Common myeloid progenitor, CD34-positive (primary cell): ENCODE measurements around the gene ARHGAP27.

Source experiments
- CTCF ChIA-PET: fragments of 350-600 bp; sonication (Branson Sonifier 250); formaldehyde crosslinking; loops from one replicate; lab custom pipeline; 2021; ENCODE audit warnings: antibody characterized with exemption; lab: Charles Lee
- POLR2A ChIA-PET: fragments of 350-600 bp; sonication (Branson Sonifier 250); formaldehyde crosslinking; loops from one replicate; lab custom pipeline; 2021; ENCODE audit warnings: antibody characterized with exemption; lab: Charles Lee
- DNase-seq, 3 donors: peaks; one replicate each; pipeline versions ENCODE4 v3.0.0 to v3.0.0-alpha.2; 2013
- H3K27ac ChIP-seq, 2 experiments: 1 replicate in 1 of 2; 2 replicates in 1 of 2; pipeline ENCODE4 v1.7.0; 2013; ENCODE audit warnings: inconsistent platforms in 2 of 2, low read length in 2 of 2, mild to moderate bottlenecking in 2 of 2, low read depth in 1 of 2, moderate library complexity in 1 of 2; ENCODE audit not compliant: severe bottlenecking in 2 of 2, insufficient read depth in 1 of 2, poor library complexity in 1 of 2
- H3K27me3 ChIP-seq, 5 experiments: replicated peaks in 2 of 5; 1 replicate in 3 of 5; 2 replicates in 2 of 5; pipeline versions ENCODE4 v1.6.1 to v1.7.0; 2013; ENCODE audit warnings: low read length in 4 of 5, mild to moderate bottlenecking in 2 of 5, moderate library complexity in 2 of 5, inconsistent platforms in 1 of 5; ENCODE audit not compliant: insufficient read depth in 5 of 5, control insufficient read depth in 4 of 5
- H3K36me3 ChIP-seq, 4 experiments: 1 replicate in 2 of 4; 2 replicates in 2 of 4; pipeline versions ENCODE4 v1.6.1 to v1.7.0; 2013; ENCODE audit warnings: low read length in 3 of 4, control low read depth in 1 of 4, mild to moderate bottlenecking in 1 of 4; ENCODE audit not compliant: control insufficient read depth in 4 of 4, insufficient read depth in 4 of 4
- H3K4me1 ChIP-seq, 4 experiments: 1 replicate in 3 of 4; 2 replicates in 1 of 4; pipeline versions ENCODE4 v1.6.1 to v1.7.1; 2013; ENCODE audit warnings: low read length in 3 of 4, mild to moderate bottlenecking in 3 of 4, control low read depth in 1 of 4, inconsistent platforms in 1 of 4, moderate library complexity in 1 of 4; ENCODE audit not compliant: control insufficient read depth in 4 of 4, insufficient read depth in 4 of 4; ENCODE audit errors: control extremely low read depth in 1 of 4
- H3K4me3 ChIP-seq, 7 experiments: 1 replicate in 4 of 7; 2 replicates in 3 of 7; pipeline versions ENCODE4 v1.5.1 to v1.7.0; 2013; ENCODE audit warnings: mild to moderate bottlenecking in 7 of 7, low read length in 6 of 7, moderate library complexity in 6 of 7, inconsistent platforms in 2 of 7, low read depth in 2 of 7, control low read depth in 1 of 7; ENCODE audit not compliant: insufficient read depth in 4 of 7, control insufficient read depth in 1 of 7; ENCODE audit errors: extremely low read depth in 1 of 7
- H3K9me3 ChIP-seq, 5 experiments: 1 replicate in 4 of 5; 2 replicates in 1 of 5; pipeline versions ENCODE4 v1.6.1 to v1.7.1; 2013; ENCODE audit warnings: low read length in 4 of 5, mild to moderate bottlenecking in 2 of 5, inconsistent platforms in 1 of 5, low read depth in 1 of 5, moderate library complexity in 1 of 5; ENCODE audit not compliant: control insufficient read depth in 4 of 5, insufficient read depth in 2 of 5; ENCODE audit errors: control extremely low read depth in 1 of 5
- WGBS: methylation state at CpG from one replicate; pipeline ENCODE4 v1.1.5; 2013; ENCODE audit not compliant: insufficient coverage; 5-methylcytosine and 5-hydroxymethylcytosine counted together

The ARHGAP27 gene

DNA sequence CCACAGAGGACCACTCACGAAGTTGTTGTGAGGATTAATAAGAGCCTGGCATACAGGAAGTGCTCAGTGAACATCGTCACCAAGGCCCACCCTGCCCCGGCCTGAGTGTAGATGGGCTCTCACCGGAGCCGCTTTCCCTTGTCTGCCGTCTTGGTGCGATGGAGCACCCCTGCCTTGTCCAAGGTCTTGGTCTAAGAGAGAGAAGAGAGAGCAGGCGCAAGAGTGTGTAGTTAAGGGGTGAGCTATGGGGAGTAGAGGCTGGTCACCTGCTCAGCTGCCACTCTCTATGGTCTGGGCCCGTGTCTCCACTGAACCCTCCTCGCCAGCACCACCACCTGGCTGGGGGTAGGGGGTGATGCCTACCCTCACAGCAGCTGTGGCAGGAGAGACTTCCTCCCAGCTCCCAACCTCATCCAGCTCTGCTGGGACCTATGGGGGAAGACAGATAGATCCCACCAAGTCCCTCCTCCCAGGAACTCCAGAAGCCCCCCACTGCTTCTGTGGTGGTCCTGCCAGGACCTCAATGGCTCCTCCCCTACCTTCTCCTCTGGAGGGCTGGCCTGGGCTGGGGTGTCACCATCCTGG, 28.7 kb downstream of the ARHGAP27 start:
- DNase-seq = no peak
- ChIA-PET POLR2A (no interaction called here), CTCF (interaction anchor here (0.8 to 1.8 kb wide), 3 partner anchors 22 to 184 kb away, joined by 3 to 8 read pairs (median 3); no protein-coding TSS in a partner anchor)
- no peak overlapping the region for H3K27ac ChIP-seq
- no peak overlapping the region for H3K4me3 ChIP-seq
- H3K9me3 ChIP-seq = no peaks in the 10 kb centered on the region
- peaks cover 15 to 33% (median 31%) of the 10 kb centered on the region in 4 experiments for H3K4me1 ChIP-seq
- H3K36me3 ChIP-seq = peaks cover 11 to 68% (median 47%) of the 10 kb centered on the region in 4 experiments
- H3K27me3 ChIP-seq = no peaks in the 10 kb centered on the region
- WGBS = 95% methylated on average over 5 of the region's 10 CpGs

DNA sequence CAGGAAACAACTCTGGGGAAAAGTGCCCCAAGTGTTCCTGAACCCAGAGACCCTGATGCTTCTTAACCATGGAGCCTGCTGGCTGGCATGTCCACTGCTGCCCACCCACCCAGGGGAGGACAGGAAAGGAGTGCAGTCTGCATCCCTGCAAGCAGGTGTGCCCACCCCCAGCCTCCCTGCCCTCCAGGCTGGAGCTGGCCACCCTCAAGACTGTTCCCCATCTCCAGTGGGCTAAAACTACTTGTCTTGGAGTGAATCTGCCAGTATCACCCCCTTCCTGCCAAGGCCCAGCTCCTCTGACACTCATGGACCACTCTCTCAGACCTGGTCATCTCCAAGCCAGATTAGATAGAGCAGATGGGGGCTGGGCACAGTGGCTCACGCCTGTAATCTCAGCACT, 29.8 kb downstream of the ARHGAP27 start:
- Histone ChIP-seq H3K27ac (no peak overlapping the region), H3K4me3 (no peak overlapping the region), H3K9me3 (no peaks in the 10 kb centered on the region), H3K27me3 (no peaks in the 10 kb centered on the region), H3K4me1 (peaks cover 13 to 22% (median 21%) of the 10 kb centered on the region in 4 experiments), H3K36me3 (peaks cover 13 to 77% (median 52%) of the 10 kb centered on the region in 4 experiments)
- no peak for DNase-seq
- ChIA-PET POLR2A (no interaction called here), CTCF (interaction anchor here (1.0 to 1.8 kb wide), 4 partner anchors 10 to 183 kb away, joined by 3 to 8 read pairs (median 3); no protein-coding TSS in a partner anchor)
- 100% methylated on average over 1 of the region's 1 CpG for WGBS

DNA sequence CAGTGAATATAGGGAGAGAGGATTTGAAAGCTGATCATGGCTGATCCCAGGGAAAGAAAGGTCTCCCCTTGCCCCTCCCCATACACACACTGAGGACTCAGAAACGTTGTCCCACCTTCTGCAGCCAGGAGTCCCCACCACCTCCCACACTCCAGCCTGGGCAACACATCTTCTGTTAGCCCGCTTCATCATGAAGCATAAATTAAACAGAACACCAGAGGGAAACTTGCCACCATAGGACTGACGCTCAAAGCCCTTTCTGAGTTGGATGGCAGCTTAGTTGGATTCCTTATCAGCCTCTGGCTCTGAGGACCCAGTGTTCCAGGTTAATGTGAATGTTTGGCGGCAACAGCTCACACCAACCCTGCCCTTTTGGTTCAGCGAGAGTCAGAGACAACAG, 33.9 kb downstream of the ARHGAP27 start:
- POLR2A ChIA-PET = no interaction called here

DNA sequence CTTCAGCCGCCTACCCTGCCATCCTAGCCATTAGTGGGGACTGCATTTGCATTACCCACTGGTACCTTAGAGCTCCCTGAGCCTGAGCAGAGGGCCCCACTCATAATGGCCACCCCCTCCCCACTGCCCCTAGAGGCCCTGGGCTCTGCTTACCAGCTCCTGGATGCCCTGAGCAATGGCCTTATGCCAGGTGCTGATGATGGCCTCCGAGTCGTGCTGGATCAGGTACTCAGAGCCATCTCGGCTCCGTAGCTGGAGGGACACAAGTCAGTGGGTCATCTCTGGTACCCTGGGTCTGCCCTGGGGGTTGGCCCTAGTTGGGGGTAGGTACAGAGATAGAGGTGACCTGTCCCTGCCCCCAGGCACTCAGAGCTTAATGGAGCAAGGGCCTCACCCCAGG, 34.9 kb downstream of the ARHGAP27 start:
- no peak for DNase-seq
- peaks cover 0 to 11% (median 8%) of the 10 kb centered on the region in 4 experiments for H3K4me1 ChIP-seq
- no peaks in the 10 kb centered on the region for H3K27me3 ChIP-seq
- H3K36me3 ChIP-seq = peaks cover 9 to 88% (median 61%) of the 10 kb centered on the region in 4 experiments
- ChIA-PET CTCF (interaction anchor here (0.9 to 11.2 kb wide), 4 partner anchors 10 to 28 kb away, joined by 3 to 123 read pairs (median 48); no protein-coding TSS in a partner anchor), POLR2A (interaction anchor here (0.6 kb wide), 1 partner anchor 199 kb away, joined by 3 read pairs; no protein-coding TSS in a partner anchor)
- 88% methylated on average over 5 of the region's 5 CpGs for WGBS
- no peaks in the 10 kb centered on the region for H3K9me3 ChIP-seq
- H3K4me3 ChIP-seq = no peak overlapping the region
- H3K27ac ChIP-seq = no peak overlapping the region

More for the DNA sequence above, 33.9 kb downstream of the ARHGAP27 start:
- no peaks in the 10 kb centered on the region for H3K9me3 ChIP-seq
- H3K4me3 ChIP-seq = no peak overlapping the region
- WGBS = 100% methylated on average over 2 of the region's 5 CpGs
- H3K27me3 ChIP-seq = no peaks in the 10 kb centered on the region
- no peak overlapping the region for H3K27ac ChIP-seq
- H3K36me3 ChIP-seq = peaks cover 13 to 94% (median 64%) of the 10 kb centered on the region in 4 experiments
- peaks cover 0 to 11% (median 7%) of the 10 kb centered on the region in 4 experiments for H3K4me1 ChIP-seq
- CTCF ChIA-PET = interaction anchor here (1.1 to 11.2 kb wide), 3 partner anchors 11 to 179 kb away, joined by 3 to 123 read pairs (median 94); no protein-coding TSS in a partner anchor
- DNase-seq = peak in 2 of 3 donors; percentile 30 to 32

DNA sequence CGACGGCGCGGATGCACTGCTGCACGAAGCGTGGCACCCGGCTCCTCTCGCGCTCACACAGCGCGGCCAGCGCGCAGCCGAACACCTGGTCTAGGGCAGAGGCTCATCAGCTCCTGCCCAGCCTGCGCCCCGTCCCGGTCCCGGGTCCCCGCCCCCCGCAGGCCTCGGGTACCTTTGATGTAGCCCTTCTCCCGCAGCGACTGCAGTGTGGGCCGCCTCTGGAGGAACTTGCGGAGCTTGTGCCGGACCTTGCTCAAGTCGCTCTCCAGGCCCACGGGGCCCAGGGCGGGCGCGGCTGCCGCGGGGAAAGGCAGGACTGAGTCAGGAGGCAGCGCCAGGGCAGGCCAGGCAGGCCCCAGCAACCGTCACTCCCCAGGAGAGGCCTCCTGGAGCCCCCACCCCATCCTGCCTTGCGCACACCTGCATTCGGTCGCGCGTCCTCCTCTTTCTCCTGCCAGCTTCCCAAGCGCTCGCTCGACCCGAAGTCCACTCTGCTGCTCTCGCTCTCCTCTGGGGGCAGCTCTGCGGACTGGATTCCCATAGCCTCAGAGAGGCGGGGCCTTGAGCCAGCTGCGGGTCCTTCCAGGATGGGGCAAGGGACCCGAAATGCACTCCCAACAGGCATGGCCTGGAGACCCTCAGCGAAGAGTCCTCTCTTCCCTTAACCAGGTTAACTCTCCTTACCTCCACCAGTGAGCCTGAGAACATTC, 36.0 kb downstream of the ARHGAP27 start:
- H3K27me3 ChIP-seq = no peaks in the 10 kb centered on the region
- H3K4me3 ChIP-seq = no peak overlapping the region
- CTCF ChIA-PET = interaction anchor here (0.8 to 11.2 kb wide), 5 partner anchors 13 to 101 kb away, joined by 3 to 123 read pairs (median 3); no protein-coding TSS in a partner anchor
- WGBS = 95% methylated on average over 48 of the region's 50 CpGs
- H3K9me3 ChIP-seq = no peaks in the 10 kb centered on the region
- peaks cover 0 to 18% (median 12%) of the 10 kb centered on the region in 4 experiments for H3K4me1 ChIP-seq
- no peak overlapping the region for H3K27ac ChIP-seq
- POLR2A ChIA-PET = no interaction called here
- no peak for DNase-seq
- H3K36me3 ChIP-seq = peaks cover 6 to 76% (median 51%) of the 10 kb centered on the region in 4 experiments

DNA sequence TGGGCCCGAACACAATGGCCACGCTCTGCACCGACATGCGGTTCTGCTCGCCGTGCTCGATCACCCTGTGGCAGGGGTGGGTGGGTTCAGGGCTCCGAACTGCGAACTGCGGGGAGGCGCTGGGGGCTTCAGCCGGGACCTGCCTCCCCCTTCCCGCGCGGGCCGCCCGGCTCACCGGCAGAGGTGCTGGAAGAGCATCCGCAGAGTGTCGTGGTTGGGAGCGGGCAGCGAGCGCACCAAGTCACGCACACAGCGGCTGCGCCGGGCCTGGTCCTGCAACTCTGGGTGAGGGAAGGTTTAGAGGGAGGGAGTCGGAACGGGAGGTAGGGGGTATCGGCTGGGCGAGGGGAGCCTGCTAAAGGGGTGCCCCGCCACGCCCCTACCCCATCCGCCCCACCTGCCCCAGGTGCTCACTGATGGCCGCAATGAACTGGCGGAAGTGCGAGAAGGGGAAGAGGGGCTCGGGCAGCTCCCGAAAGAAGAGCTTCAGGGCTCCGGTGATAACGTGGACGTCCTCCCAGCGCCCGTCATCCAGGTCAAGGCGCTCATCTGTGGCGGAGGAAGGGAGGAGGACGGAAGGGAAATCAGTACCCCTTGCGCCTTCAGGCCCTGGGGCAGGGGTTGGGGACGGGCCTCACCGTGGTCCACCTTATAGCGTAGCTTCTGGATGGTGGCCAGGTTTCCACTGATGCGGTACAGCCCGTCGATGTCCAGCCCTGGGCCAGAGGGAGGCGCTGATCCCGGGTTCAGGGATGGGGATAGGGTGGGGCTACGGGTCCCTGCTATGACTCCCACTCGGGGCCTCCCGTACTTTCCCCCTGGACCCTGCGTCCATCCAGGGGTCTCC, 36.9 kb downstream of the ARHGAP27 start:
- CTCF ChIA-PET = interaction anchor here (0.9 to 11.2 kb wide), 7 partner anchors 14 to 123 kb away, joined by 3 to 123 read pairs (median 4); no protein-coding TSS in a partner anchor
- Histone ChIP-seq H3K27me3 (no peaks in the 10 kb centered on the region), H3K27ac (no peak overlapping the region), H3K4me3 (no peak overlapping the region), H3K36me3 (peaks cover 6 to 68% (median 46%) of the 10 kb centered on the region in 4 experiments), H3K9me3 (no peaks in the 10 kb centered on the region), H3K4me1 (peaks cover 0 to 24% (median 15%) of the 10 kb centered on the region in 4 experiments)
- POLR2A ChIA-PET = no interaction called here
- no peak for DNase-seq
- 95% methylated on average over 53 of the region's 60 CpGs for WGBS
